ENCODE data around the gene THAP4.

DNA sequence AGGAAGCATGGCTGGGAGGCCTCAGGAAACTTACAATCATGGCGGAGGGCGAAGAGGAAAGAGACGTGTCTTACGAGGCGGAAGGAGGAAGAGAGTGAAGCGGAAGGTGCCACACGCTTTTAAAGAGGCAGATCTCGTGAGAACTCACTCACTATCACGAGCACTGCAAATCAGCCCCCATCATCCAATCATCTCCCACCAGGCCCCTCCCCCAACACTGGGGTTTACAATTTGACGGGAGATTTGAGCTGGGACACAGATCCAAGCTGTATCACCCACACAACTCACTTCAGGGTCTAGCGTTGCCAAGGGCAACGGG is 83.5 kb downstream of the THAP4 start:
- TF ChIP-seq POLR2A (IDR thresholded peaks at IDR 0.05; ENCODE audit: low read depth, low read length): no peak
- TF ChIP-seq TAF1 (IDR thresholded peaks at IDR 0.05; ENCODE audit: low read depth, low read length): no peak
- TF ChIP-seq POLR2AphosphoS5 (IDR thresholded peaks at IDR 0.05; ENCODE audit: low read depth, low read length): no peak
- no peak for TF ChIP-seq SPI1 (IDR thresholded peaks at IDR 0.05; ENCODE audit: low read depth, low read length)
- TF ChIP-seq PAX5 (IDR thresholded peaks at IDR 0.05; ENCODE audit: insufficient read depth, low read length, severe bottlenecking): no peak
- TF ChIP-seq POU2F2 (IDR thresholded peaks at IDR 0.05; ENCODE audit: low read depth, low read length): no peak

Data from GM12891 (cell line).